RWPE1 (cell line): Measurements from ENCODE around the gene KDR.

ENCODE experiments used
- CTCF ChIA-PET: fragments of 350-600 bp; sonication (Branson Sonifier 250); formaldehyde crosslinking; extraction: SDS; loops from one replicate; lab custom pipeline; 2021; lab: Yijun Ruan, JAX
- POLR2A ChIA-PET: fragments of 400-600 bp; formaldehyde crosslinking; extraction: SDS; loops from one replicate; lab custom pipeline; 2020; ENCODE audit warnings: antibody characterized with exemption; ENCODE audit not compliant: low non-redundant PET; lab: Yijun Ruan, JAX
- DNase-seq: peaks from one replicate; pipeline ENCODE4 v3.0.0; 2012; ENCODE audit warnings: low spot score
- H3K27ac ChIP-seq: fragments of 450-650 bp; 2 replicates; pipeline ENCODE4 v1.5.1; 2017
- TF ChIP-seq, protein P1 (sequence below): fragments of 450-650 bp; conservative IDR thresholded peaks from 2 replicates; pipeline ENCODE4 v1.5.1; 2017; ENCODE audit warnings: low read depth, mild to moderate bottlenecking

KDR gene

GRCh38 chr4:55125087-55125721 lies at the start of gene KDR:
Gene KDR, minus strand, starts transcription at chr4:55125595. Its CDS starts 302 bp downstream, at chr4:55125293.
- POLR2A ChIA-PET: no interaction called here
- peak; percentile 27 for DNase-seq
- TF ChIP-seq, protein P1, sequence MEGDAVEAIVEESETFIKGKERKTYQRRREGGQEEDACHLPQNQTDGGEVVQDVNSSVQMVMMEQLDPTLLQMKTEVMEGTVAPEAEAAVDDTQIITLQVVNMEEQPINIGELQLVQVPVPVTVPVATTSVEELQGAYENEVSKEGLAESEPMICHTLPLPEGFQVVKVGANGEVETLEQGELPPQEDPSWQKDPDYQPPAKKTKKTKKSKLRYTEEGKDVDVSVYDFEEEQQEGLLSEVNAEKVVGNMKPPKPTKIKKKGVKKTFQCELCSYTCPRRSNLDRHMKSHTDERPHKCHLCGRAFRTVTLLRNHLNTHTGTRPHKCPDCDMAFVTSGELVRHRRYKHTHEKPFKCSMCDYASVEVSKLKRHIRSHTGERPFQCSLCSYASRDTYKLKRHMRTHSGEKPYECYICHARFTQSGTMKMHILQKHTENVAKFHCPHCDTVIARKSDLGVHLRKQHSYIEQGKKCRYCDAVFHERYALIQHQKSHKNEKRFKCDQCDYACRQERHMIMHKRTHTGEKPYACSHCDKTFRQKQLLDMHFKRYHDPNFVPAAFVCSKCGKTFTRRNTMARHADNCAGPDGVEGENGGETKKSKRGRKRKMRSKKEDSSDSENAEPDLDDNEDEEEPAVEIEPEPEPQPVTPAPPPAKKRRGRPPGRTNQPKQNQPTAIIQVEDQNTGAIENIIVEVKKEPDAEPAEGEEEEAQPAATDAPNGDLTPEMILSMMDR: no peak
- CTCF ChIA-PET: no interaction called here
- no peak within 1 kb of the TSS for H3K27ac ChIP-seq

DNA sequence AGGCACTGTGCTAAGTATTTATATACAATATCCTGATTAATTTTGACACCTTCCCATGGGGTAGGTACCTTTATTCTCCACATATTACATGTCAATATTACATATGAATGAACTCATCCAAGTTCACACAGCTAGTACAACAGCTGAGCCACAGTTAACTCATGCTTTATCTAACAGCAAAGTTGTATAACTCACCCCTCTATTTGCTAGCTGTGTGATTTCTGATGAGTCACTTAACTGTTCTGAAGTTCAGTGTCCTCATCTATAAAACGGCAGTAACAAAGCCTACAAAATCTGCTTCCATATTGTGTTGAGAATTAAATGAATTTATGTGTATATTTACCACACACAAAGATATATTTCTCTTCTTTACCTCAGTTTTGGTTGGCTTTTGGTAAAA lies 48.2 kb upstream of the KDR start:
- TF ChIP-seq, protein P1: no peak
- ChIA-PET POLR2A (no interaction called here), CTCF (interaction anchor here (0.7 kb wide), 1 partner anchor 8 kb away, joined by 5 read pairs; no protein-coding TSS in a partner anchor)
- peak; percentile 32 for DNase-seq
- no peak overlapping the region for H3K27ac ChIP-seq

DNA sequence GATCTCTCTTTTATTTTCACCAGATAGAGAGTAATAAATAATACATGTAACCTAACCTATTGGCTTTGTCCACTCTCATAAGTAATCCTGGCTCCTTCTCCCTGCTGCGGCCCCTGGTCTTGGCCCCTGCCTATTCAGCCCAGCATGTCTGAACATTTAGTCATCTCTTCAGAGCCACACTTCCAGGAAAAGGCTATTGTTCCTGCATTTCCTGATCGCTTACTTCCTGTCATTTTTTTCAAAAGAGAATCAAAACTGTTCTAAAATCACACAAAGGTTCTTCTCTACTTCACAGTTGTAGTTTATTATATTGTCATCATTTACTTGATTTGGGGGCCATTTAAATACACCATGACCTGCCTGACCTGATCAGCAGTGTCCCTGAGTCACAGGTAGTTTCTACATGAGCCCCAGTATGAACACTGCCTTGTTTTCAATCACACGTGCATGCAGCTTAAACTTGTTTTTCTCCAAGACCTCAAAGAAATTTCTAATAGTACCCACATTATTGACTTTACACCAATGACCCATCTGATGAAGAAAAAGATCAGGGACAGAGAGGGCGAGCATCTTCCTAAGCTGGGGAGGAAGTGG lies 47.4 kb upstream of the KDR start:
- DNase-seq: peak; percentile 34
- no peak overlapping the region for H3K27ac ChIP-seq
- TF ChIP-seq, protein P1: no peak
- POLR2A ChIA-PET: no interaction called here
- CTCF ChIA-PET: interaction anchor here (0.7 to 1.1 kb wide), 2 partner anchors 9 to 211 kb away, joined by 3 to 5 read pairs; no protein-coding TSS in a partner anchor

- CTCF ChIA-PET: interaction anchor here (0.7 kb wide), 1 partner anchor 863 kb away, joined by 4 read pairs; no protein-coding TSS in a partner anchor
Measured at GRCh38 chr4:55170462-55170861, 45.1 kb upstream of the KDR start.

DNA sequence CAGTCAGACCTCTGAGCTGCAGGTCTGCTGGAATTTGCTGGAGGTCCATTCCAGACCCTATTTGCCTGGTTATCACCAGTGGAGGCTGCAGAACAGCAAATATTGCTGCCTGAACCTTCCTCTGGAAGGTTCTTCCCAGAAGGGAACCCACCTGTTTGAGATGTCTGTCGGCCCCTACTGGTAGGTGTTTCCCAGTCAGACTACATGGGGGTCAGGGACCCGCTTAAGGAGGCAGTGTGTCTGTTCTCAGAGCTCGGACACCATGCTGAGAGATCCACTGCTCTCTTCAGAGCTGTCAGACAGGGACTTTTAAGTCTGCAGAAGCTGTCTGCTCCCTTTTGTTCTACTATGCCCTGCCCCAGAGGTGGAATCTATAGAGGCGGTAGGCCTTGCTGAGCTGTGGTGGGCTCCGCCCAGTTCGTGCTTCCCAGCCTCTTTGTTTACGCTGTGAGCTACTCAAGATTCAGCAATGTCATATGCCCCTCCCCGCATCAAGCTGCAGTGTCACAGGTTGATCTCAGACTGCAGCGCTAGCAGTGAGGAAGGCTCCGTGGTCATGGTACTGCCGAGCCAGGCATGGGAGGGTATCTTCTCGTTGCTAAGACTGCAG lies 44.1 kb upstream of the KDR start:
- TF ChIP-seq, protein P1: no peak
- H3K27ac ChIP-seq: no peak overlapping the region
- ChIA-PET POLR2A (no interaction called here), CTCF (interaction anchor here (0.5 to 0.8 kb wide), 4 partner anchors 10 to 775 kb away, joined by 3 to 4 read pairs (median 3); no protein-coding TSS in a partner anchor)
- no peak for DNase-seq

More at GRCh38 chr4:55170462-55170861, 45.1 kb upstream of the KDR start:
- H3K27ac ChIP-seq: no peak overlapping the region
- POLR2A ChIA-PET: no interaction called here
- TF ChIP-seq, protein P1: no peak
- DNase-seq: no peak

- TF ChIP-seq, protein P1: no peak
- POLR2A ChIA-PET: no interaction called here
- CTCF ChIA-PET: interaction anchor here (0.7 kb wide), 1 partner anchor 191 kb away, joined by 3 read pairs; no protein-coding TSS in a partner anchor
- no peak for DNase-seq
- H3K27ac ChIP-seq: no peak overlapping the region
Measured at GRCh38 chr4:55162396-55162795, 37.0 kb upstream of the KDR start.
